ENCODE data around the gene M1AP. TPM values are rescaled to one million over a fixed set of nuclear protein-coding genes. Genes with fewer than 3 reads are reported as not detected.

M1AP gene
- total RNA-seq, 1 experiment from 2014 or later, result 7.6 TPM

DNA sequence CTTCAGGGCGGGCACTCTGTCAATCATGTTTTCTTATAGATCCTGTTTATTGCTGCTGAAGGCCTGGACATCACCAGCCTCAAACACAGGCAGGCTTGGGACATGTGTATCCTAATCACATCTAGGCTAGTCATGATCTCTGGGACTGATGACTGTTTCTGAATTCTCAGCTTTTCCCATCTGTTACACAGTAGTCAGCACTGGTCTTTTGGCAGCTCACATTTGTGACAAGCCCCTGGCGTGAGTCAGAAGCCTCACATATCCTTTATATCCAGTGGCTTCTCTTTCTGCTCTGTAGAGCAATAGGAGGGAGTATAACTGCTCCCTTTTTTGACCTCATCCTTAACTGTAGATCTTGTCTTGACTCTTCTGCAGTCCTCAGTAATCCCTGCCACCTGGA, 10.4 kb upstream of the M1AP start:
- no peak overlapping the region for H3K18ac ChIP-seq (ENCODE audit: insufficient read length, low read depth, low read length)
- H2BK120ac ChIP-seq (ENCODE audit: low read depth, low read length, poor library complexity, severe bottlenecking), result no peak overlapping the region
- Mint-ChIP-seq H3K4me1 (peaks cover 5% of the 10 kb centered on the region in 2 experiments), H3K36me3 (ENCODE audit: insufficient read depth in 1 of 3, low read depth in 3 of 3) (no peaks in the 10 kb centered on the region; a peak in 1 of 7 replicates), H3K27ac (no peak overlapping the region), H3K27me3 (ENCODE audit: low read depth) (peaks cover 26% of the 10 kb centered on the region), H3K9me3 (no peaks in the 10 kb centered on the region), H3K4me3 (no peak overlapping the region)
- H3T11ph ChIP-seq (ENCODE audit: low read length), result no peak overlapping the region
- no peak overlapping the region for H4K91ac ChIP-seq (ENCODE audit: insufficient read length, low read depth, low read length)
- DNase-seq, result no peak
- H3K56ac ChIP-seq (ENCODE audit: insufficient read length, low read depth, low read length), result no peak overlapping the region
- TF ChIP-seq, protein P1, sequence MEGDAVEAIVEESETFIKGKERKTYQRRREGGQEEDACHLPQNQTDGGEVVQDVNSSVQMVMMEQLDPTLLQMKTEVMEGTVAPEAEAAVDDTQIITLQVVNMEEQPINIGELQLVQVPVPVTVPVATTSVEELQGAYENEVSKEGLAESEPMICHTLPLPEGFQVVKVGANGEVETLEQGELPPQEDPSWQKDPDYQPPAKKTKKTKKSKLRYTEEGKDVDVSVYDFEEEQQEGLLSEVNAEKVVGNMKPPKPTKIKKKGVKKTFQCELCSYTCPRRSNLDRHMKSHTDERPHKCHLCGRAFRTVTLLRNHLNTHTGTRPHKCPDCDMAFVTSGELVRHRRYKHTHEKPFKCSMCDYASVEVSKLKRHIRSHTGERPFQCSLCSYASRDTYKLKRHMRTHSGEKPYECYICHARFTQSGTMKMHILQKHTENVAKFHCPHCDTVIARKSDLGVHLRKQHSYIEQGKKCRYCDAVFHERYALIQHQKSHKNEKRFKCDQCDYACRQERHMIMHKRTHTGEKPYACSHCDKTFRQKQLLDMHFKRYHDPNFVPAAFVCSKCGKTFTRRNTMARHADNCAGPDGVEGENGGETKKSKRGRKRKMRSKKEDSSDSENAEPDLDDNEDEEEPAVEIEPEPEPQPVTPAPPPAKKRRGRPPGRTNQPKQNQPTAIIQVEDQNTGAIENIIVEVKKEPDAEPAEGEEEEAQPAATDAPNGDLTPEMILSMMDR (conservative IDR thresholded peaks at IDR 0.05), result no peak
- H2BK15ac ChIP-seq (ENCODE audit: low read depth, low read length), result no peak overlapping the region
- H4K5ac ChIP-seq (ENCODE audit: insufficient read length, low read depth, low read length), result no peak overlapping the region
- H3K4me1 ChIP-seq (ENCODE audit: insufficient read depth, low read length), result no peaks in the 10 kb centered on the region; the same call in 1 of the 2 replicates
- H3K4me2 ChIP-seq (ENCODE audit: insufficient read depth, insufficient read length, low read length), result no peak overlapping the region
- no peak overlapping the region for H3K9ac ChIP-seq (ENCODE audit: extremely low read depth, insufficient read length, low read length)
- no peak overlapping the region for H2BK5ac ChIP-seq (ENCODE audit: insufficient read length, low read length)
- no peaks in the 10 kb centered on the region for H3K79me1 ChIP-seq (ENCODE audit: insufficient read depth, low read depth, low read length, poor library complexity, severe bottlenecking)
- H3K14ac ChIP-seq (ENCODE audit: insufficient read depth, low read length), result no peak overlapping the region
- H3K27me3 ChIP-seq (ENCODE audit: insufficient read depth, low read length), result peaks cover 15% of the 10 kb centered on the region
- no peaks in the 10 kb centered on the region for H3K79me2 ChIP-seq (ENCODE audit: insufficient read depth, low read length)
- no peak overlapping the region for H3K4ac ChIP-seq (ENCODE audit: low read depth, low read length)
- peaks cover 11% of the 10 kb centered on the region for H3K23me2 ChIP-seq (ENCODE audit: insufficient read length, low read depth, low read length, poor library complexity, severe bottlenecking)
- no peak overlapping the region for H3K27ac ChIP-seq (ENCODE audit: insufficient read length, low read depth, low read length)
- H4K8ac ChIP-seq (replicated peaks; ENCODE audit: insufficient read length, low read depth, low read length), result no peak overlapping the region
- no peak overlapping the region for H3K23ac ChIP-seq (ENCODE audit: insufficient read length, low read depth, low read length)
- WGBS (ENCODE audit: extremely low coverage, insufficient read length, low lambda C conversion rate), result no CpG with 5 or more reads among the region's 2 CpGs
- H4K20me1 ChIP-seq (ENCODE audit: control insufficient read depth, insufficient read depth, insufficient read length), result no peaks in the 10 kb centered on the region
- no peak overlapping the region for H2AFZ ChIP-seq (ENCODE audit: low read length)
- H3K9me3 ChIP-seq (ENCODE audit: control insufficient read depth, low read depth, low read length), result no peaks in the 10 kb centered on the region
- no peak overlapping the region for H2BK12ac ChIP-seq (ENCODE audit: insufficient read length, low read depth, low read length)
- H2AK5ac ChIP-seq (ENCODE audit: insufficient read length, low read length), result no peak overlapping the region
- H2BK20ac ChIP-seq (ENCODE audit: low read depth, low read length, poor library complexity, severe bottlenecking), result no peak overlapping the region
